ENCODE data around the gene HIP1R. TPM values are rescaled to one million over a fixed set of nuclear protein-coding genes. Genes with fewer than 3 reads are reported as not detected.

The HIP1R gene
- total and polyA plus RNA-seq, 10 of the 15 experiments (the other 5 are each of a cell fraction or from before 2014, with no cell fraction given): 0.18 to 27.7 (median 11.7) TPM

- in situ Hi-C loops (cut with MboI): no loop called here
- intact Hi-C loops (cut with micrococcal nuclease; ENCODE audit: unreplicated experiment): no loop called here
- POLR2A ChIA-PET: interaction anchor here (0.6 kb wide), 1 partner anchor 29 kb away, joined by 3 read pairs; no protein-coding TSS in a partner anchor
These were observed 35.5 kb upstream of the HIP1R start for GRCh38 chr12:122799641-122800243.

More at GRCh38 chr12:122799641-122800243, 35.5 kb upstream of the HIP1R start:
- no peak for DNase-seq (ENCODE audit: low read depth, low spot score)
- H3K27ac ChIP-seq (ENCODE audit: control insufficient read depth, insufficient read depth): no peak overlapping the region
- H3K36me3 ChIP-seq (ENCODE audit: control insufficient read depth in 2 of 2, insufficient read depth in 2 of 2, low read length in 1 of 2): no peaks in the 10 kb centered on the region
- no peak for FAIRE-seq
- TF ChIP-seq NFYA (IDR thresholded peaks at IDR 0.05; ENCODE audit: borderline replicate concordance, low read depth, low read length) (no peak), PRDM15 (CRISPR knock-in tag; IDR thresholded peaks at IDR 0.05) (no peak), RBBP5 (conservative IDR thresholded peaks at IDR 0.05) (no peak), ATF3 (IDR thresholded peaks at IDR 0.05; ENCODE audit: borderline replicate concordance, extremely low read depth, low read depth, low read length) (no peak), MEF2B (IDR thresholded peaks at IDR 0.05; ENCODE audit: partially characterized antibody, poor library complexity, severe bottlenecking) (no peak), RUNX3 (IDR thresholded peaks at IDR 0.05; ENCODE audit: low read length) (peak; percentile 48), RELB (IDR thresholded peaks at IDR 0.05; ENCODE audit: low read depth) (no peak), MTA3 (IDR thresholded peaks at IDR 0.05; ENCODE audit: borderline replicate concordance, low read length) (no peak), POLR2AphosphoS5 (IDR thresholded peaks at IDR 0.05; ENCODE audit: low read length) (no peak)
- BruUV-seq (replicated peaks): no TSS peak
- no peaks in the 10 kb centered on the region for H3K4me1 ChIP-seq (ENCODE audit: control insufficient read depth, insufficient read depth, low read length)
- H2AFZ ChIP-seq (ENCODE audit: control insufficient read depth, low read depth, low read length): no peak overlapping the region
- CTCF ChIA-PET: interaction anchor here (0.6 to 0.7 kb wide), 2 partner anchors 19 to 152 kb away, joined by 3 to 4 read pairs; no protein-coding TSS in a partner anchor
- ATAC-seq: no peak
- H3K79me2 ChIP-seq (ENCODE audit: control insufficient read depth, insufficient read depth, low read length): no peaks in the 10 kb centered on the region
- no peak overlapping the region for H3K4me3 ChIP-seq
- H3K9me3 ChIP-seq (replicated peaks; ENCODE audit: control insufficient read depth, insufficient read depth, low read length): no peaks in the 10 kb centered on the region
- no peak overlapping the region for H3K9ac ChIP-seq (ENCODE audit: control insufficient read depth, insufficient read depth, low read length)
- SMC1A ChIA-PET (ENCODE audit: uncharacterized antibody, unreplicated experiment): interaction anchor here (1.7 kb wide), 1 partner anchor 152 kb away, joined by 3 read pairs; no protein-coding TSS in a partner anchor
- no peaks in the 10 kb centered on the region for H3K27me3 ChIP-seq (replicated peaks in 1 of 2; ENCODE audit: control insufficient read depth in 2 of 2, insufficient read depth in 2 of 2, low read length in 1 of 2)
- WGBS (ENCODE audit: insufficient coverage, insufficient replicate concordance, low lambda C conversion rate, missing lambda C conversion rate): 69% methylated on average over 10 of the region's 13 CpGs
- RAD21 ChIA-PET (ENCODE audit: unreplicated experiment): interaction anchor here (0.7 kb wide), 1 partner anchor 46 kb away, joined by 6 read pairs; no protein-coding TSS in a partner anchor
- no peak overlapping the region for H3K4me2 ChIP-seq (ENCODE audit: control insufficient read depth, insufficient read depth)
- no peaks in the 10 kb centered on the region for H4K20me1 ChIP-seq (ENCODE audit: control insufficient read depth, insufficient read depth)

All from GM12878 (cell line).